HG02885 (cell line): Measurements from ENCODE around the gene ACSM3.
"Not testable (repeated sequence)": the region's sequence is repeated elsewhere in the genome, so short reads cannot be mapped to it uniquely, and the experiment has no call there.

Experiments used
- ATAC-seq: cut with Tn5 transposase; IDR thresholded peaks from one replicate; pipeline ENCODE4 v1.9.1; 2021; ENCODE audit warnings: mild to moderate bottlenecking; ENCODE audit not compliant: unreplicated experiment, poor library complexity

The ACSM3 gene

DNA sequence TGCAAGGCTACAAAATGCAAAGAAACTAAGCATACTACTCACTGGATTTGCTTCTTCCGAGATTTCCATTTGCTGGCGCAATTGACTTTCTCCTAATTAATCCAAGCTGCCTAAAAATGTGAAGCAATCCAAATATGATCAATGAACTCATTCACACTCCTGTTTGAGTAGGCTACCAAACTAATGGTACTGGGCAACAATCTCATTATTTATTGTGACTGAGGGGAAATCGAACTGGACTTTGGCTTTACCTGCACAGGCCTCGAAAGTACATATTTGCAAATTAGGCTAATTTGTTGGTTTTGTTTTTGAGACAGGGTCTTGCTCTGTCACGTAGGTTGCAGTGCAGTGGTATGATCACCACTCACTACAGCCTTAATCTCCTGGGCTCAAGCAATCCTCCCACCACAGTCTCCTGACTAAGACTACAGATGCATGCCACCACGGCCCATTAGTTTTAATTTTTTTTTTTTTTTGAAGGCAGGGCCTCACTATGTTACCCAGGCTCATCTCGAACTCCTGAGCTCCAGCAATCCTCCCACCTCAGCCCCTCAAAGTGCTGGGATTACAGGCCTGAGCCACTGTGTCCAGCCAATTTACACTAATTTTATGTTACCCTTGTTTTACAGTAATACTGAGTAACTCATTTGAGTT, 39.9 kb downstream of the ACSM3 start:
- ATAC-seq, result no peak

DNA sequence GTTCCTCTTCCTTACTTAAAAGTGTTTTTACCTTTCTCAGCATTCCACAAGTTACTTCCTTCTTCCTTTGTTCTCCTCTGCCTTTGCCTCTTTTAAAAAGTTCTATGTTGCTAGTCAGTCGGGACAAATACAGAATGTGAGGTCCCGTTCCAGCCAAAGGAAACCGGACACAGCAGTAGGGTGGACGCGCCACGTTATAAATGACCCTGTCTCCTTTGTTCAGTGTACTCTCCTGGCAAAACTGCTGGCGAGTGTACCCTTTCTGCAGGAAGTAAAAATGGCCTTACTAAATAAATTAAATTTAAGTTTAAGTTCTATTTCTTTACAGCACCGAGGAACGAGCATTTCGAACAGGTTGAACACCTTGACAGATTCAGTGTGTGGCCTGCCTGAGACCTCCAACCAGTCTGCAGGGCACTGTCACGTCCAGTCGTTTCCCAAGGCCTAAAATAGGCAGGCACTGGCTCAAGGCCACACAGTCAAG, 41.9 kb downstream of the ACSM3 start:
- ATAC-seq, result not testable (repeated sequence)

DNA sequence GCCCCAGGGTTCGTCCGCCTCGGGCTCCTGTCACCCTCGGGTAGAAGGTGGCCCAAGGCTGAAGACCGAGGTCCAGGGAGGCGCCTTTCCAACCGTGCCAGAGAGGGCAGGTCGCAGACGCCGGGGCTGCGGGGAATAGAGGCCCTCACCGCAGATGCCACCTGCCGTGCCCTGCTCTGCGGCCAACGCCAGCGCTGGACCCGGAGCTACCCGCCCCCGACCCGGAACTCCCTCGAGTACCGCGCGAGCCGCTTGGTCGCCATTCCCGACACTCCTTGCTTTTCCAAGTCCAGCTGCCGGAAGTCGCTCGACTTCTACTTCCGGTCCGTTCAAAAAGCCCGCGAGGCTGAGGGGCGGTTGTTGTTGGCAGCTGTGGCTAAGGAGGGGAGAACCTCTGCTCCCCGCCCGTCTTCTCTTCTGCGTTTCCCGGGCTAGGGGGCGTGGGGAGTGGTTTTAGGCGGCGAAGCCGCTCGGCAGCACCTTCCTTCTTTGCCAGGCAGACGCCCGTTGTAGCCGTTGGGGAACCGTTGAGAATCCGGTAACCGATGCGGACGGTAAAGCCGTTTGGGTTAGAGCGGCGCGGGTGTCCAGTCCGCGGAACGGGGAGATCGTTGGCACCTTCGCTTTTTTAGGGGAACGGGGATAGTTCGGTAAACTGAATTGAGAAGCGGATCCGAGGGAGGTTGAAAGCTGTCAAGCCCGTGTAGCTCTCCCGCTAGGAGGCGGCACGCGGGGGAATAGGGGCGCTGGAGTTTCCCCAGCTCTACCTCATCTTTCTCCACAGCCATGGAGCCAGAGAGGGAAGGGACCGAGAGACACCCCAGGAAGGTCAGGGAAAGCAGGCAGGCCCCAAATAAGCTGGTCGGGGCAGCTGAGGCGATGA, 42.6 kb downstream of the ACSM3 start, which contains the start of the genes ERI2 and REXO5:
ERI2 (minus strand) TSS at position 305 of the 883 bp plus-strand sequence; CDS start at position 263, 42 bp downstream.
REXO5 (plus strand) TSS at position 360 of the 883 bp plus-strand sequence; CDS start at position 787, 427 bp downstream.
- peak; percentile 86 for ATAC-seq

DNA sequence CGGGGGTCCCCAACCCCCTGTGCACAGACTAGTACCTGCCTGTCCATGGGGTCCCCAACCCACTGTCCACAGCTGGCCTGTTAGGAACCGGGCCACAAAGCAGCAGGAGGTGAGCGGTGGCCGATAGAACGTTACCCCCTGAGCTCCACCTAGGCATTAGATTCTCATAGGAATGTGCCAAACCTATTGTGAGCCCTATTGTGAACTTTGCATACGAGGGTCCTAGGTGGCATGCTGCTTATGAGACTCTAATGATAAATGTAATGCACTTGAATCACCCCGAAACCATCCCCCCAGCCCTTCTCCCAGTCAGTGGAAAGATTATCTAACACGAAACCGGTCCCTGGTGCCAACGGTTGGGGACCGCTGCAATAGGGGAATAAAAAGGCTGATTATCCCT, 44.0 kb downstream of the ACSM3 start:
- no peak for ATAC-seq

DNA sequence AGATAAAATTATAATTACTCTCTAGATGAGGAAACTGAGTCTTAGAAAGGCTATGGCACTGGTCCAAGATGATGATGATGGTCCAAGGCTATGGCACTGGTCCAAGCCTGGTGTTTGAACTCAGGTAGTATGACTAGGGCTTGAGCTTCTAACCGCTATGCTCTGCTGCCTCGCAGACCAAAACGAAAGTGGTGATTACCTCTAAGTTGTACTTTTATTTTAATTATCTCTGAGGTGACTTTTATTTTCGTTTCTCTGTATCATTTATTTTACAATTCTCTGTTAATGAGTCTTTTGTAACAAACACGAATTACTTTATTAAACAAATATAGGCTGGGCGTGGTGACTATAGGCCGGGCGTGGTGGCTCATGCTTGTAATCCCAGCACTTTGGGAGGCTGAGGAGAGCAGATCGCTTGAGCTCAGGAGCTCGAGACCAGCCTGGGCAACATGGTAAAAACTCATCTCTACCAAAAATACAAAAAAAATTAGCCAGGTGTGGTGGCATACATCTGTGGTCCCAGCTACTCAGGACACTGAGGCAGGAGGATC, 48.1 kb downstream of the ACSM3 start:
- no peak for ATAC-seq

DNA sequence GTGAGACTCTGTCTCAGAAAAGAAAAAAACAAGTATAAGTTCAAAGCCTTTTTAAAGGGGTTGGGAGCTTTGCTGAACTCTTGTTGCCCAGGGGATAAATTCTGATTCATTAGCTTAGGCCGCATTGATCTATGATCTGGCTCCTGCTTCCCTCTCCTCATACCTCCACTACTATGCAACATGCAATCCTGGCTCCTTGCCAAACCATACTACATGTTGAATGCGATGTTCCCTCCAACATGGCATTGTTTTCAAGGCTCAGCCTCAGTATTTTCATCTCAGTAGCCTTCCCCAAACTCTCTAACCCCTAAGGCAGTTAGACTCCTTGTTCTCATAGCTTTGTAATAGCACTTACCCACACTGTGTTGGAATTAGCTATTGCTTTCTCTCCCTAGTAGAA, 48.7 kb downstream of the ACSM3 start:
- ATAC-seq, result no peak

DNA sequence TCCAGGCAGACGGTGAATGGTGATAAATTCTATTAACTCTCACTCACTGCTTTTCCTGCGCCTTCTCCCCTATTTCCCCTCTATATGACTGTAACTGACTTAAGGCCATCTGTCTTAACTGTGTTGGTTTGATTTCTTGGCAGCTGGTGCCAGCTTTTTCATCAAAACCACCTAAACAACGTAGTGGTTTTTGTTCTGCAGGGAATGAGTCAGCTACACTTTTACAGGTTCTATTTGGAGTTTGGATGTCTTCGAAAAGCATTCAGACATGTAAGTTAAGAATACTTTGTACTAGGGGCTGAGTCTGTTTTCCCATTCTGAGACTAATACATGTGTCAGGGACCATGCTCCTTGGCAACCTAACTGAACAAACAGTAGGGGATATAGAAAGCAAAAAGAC, 51.0 kb downstream of the ACSM3 start:
- ATAC-seq, result no peak

DNA sequence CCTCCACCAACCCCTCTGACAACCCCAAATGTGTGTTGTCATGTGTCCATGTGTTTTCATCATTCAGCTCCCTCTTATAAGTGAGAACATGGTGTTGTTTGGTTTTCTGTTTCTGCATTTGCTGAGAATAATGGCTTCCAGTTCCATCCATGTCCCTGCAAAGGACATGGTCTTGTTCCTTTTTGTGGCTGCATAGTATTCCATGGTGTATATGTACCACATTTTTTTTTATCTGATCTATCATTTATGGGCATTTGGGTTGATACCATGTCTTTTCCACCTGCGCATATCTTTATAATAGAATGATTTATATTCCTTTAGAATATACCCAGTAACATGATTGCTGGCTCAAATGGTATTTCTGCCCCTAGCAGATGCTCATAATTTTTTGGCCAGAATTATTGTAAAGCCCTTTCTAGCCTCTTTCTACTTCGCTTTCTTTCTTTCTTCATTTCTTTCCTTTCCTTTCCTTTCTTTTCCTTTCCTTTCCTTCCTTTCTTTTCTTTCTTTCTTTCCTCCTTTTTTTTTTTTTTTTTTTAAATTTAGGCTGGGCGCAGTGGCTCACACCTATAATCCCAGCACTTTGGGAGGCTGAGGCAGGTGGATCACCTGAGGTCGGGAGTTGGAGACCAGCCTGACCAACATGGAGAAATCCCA, 55.2 kb downstream of the ACSM3 start:
- no peak for ATAC-seq

DNA sequence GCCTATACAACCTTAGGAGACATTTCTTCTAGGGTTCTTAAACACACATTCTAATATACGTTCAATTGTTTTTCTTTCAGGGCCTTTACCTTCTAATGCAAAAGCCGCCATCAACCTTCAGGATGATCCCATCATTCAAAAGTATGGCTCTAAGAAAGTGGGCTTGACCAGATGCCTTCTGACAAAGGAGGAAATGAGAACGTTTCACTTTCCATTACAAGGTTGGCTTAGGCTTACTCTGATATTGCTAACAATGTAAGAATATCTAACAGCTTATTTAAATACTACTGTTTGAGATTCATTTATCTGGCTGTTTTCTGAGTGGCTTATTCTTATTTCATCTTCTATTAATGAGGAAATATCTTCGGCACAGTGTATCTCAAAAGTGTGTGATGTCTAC, 57.9 kb downstream of the ACSM3 start:
- ATAC-seq, result no peak

DNA sequence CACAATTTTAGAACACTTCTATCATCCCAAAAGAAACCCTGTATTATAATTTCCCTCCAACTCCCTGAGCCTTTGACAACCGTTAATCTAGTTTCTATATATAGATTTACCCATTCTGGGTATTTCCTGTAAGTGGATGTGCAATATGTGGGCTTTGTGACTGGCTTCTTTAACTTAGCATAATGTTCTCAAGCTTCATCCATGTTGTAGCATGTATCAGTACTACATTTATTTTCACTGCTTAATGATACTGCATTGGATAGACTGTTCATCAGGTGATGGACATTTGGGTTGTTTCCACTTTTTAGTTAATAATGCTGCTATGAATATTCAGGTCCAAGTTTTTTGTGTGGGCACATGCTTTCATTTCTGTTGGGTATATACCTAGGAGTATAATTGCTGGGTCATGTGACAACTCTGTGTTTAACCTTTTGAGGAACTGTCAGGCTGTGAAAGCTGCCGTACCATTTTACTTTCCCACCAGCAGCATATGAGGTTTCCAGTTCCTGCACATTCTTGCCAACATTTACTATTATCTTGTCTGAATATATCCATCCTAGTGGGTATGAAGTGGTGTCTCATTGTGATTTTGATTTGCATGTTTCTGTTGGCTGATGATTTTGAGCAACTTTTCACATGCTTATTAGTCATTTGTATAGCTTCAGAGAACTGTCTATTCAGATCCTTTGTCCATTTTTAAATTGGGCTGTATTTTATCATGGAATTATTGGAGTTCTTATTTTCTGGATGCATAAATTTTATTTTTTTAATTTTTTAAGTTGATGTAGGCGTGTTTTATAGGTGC, 58.9 kb downstream of the ACSM3 start:
- ATAC-seq, result no peak

DNA sequence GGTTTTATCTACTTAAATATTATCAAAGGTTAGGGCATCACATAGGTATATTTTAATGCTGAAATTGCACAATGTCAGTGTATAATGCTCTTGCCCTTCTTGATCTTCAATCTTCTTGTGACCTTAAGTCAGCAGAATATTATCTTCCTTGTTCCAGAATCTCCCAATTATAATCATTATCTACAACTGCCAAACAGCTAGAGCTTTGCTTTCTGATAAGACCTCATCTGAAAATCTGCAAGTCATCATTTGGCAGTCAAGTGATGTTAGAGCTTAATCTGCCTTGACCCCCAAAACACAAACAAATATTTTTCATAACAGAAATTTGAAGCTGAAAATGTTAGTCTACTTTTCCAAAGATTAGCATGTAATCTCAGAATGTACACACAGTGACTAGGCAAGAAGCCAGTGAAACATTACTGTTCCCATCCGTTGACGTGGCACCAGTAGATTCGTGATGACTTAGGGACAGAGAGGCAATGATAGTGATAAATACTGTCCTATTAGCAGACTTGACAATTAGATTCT, 62.3 kb downstream of the ACSM3 start:
- ATAC-seq, result no peak

DNA sequence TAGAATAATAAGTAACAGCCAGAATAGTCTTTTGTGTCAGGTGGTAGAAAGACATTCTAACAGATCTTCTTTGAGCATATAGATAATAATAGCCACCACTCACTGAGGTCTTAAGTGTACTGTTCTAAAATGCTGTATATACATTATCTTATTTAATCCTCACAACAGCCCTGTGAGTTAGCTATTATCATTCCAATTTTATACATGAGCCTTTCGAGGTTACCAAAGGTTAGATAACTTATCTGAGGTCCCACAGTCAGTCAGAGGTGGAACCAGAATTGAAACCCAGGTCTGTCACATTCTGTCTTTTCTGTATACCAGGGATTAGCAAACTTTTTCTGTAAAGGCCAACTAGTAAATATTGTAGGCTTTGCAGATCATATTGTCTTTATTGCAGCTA, 65.7 kb downstream of the ACSM3 start:
- no peak for ATAC-seq

DNA sequence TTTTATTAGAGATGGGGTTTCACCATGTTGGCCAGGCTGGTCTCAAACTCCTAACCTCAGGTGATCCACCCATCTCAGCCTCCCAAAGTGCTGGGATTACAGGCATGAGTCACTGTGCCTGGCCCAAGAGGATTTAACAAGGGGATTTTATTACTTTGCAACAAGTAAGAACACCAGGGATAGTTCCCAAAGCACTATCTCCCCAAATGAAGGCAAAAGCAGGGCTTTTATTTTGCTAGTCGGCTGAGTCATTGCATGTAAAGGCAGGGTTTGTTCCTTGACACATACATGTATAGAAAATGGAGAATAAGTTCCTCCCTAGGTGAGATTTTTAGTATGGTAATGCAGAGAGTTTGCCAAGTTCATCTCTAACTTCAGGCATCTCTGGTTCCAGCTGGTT, 66.6 kb downstream of the ACSM3 start:
- no peak for ATAC-seq

DNA sequence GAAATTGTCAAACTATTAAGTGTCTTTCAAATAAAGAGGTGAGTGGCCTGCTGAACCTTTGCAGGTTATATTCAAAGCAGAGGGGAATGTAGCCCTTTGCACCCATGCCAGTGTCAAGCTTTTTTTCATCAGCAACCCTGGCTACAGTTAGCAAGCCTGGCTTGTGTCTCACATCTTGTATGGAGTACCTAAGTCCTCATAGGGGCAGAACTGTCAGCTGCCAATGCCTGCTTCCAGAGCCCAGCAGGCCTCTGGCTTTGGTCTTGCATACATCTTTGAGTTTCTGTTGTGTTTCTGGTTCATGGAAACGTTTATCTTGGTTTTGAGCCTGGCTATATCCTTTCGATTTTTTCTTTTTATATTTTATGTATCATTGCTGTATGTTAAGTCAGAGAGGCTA, 69.3 kb downstream of the ACSM3 start:
- no peak for ATAC-seq

DNA sequence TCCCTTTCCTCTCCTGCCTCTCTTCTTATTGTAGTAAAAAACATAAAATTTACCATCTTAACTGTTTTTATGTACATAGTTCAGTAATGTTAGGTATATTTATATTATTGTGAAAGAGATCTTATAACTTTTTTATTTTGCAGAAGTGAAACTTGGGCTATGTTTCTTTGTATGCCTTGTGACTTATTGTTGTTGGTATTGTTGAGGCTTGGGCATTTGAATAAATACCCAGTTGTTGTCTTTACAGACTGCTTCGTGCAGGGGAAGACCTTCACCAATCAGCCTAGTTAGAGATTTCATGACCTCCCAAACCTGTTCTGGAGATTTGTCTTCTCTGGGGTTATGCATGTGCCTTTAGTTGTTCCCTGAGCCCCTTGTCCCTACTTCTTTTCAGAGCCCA, 74.4 kb downstream of the ACSM3 start:
- no peak for ATAC-seq

DNA sequence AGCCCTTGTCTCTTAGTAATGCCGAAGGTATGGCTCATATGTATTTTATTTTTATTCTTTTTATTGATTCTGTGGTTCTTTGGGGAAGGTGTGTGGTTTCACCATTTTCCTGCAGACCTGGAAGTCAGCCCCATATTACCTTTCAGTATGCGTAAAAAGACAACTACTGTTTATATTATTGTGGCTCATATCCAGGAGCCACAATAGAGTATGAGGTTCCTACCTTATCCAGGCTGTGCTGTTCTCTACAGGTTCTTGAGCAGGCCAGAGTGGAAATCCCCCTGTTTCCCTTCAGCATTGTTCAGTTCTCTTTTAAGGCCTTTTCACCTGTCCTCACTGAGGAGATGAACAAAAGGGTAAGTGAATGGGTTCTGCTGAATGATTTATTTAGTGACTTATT, 75.7 kb downstream of the ACSM3 start:
- no peak for ATAC-seq

DNA sequence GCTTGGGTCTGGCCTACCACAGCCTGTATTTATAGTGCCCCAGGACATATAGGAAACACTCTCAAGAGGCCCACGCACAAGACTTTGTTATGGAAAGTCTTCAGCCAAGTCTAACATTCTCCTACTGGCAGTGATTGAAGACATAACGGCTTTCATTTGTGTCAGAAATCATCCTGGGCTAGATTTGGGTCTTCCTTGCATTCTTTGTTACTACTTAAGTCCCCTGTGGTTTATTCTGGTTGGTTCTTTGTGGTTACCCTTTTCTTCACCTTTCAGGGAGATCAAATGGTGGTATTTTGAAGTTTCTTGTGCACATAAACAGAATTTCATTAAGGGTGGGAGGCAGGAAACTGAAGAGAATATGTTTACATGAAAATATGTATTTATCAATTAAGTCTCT, 80.2 kb downstream of the ACSM3 start:
- ATAC-seq, result no peak

DNA sequence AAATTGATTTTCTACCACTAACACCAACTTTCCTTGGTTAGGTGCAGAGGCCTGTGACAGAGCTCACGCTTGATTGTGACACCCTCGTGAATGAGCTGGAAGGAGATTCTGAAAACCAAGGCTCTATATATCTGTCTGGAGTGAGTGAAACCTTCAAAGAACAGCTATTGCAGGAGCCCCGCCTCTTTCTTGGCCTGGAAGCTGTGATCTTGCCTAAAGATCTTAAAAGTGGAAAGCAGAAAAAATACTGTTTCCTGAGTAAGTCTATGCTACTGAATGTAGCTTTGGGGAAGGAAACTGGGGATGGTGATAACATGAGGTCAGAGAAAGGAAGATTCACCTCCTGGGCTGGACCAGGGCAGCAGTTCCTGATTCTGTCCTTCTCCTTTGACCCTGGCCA, 80.8 kb downstream of the ACSM3 start:
- ATAC-seq, result no peak

DNA sequence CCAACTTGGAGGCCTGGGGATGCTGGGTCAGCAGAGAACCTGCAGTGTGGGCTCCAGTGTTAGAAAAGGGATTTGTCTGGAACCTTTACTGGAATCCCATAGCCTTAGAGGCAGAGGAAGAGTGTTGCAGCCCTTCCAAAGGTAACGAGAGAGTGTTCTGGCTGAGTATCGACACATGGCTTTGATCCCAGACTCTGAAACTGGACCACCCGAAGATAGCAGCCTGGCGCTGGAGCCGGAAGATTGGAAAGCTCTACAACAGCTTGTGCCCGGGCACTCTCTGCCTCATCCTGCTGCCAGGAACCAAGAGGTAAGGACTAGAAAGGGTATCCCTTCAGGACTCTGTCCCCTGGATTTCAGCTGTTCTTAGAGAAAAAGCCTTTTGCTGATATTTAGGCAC, 82.2 kb downstream of the ACSM3 start:
- no peak for ATAC-seq

DNA sequence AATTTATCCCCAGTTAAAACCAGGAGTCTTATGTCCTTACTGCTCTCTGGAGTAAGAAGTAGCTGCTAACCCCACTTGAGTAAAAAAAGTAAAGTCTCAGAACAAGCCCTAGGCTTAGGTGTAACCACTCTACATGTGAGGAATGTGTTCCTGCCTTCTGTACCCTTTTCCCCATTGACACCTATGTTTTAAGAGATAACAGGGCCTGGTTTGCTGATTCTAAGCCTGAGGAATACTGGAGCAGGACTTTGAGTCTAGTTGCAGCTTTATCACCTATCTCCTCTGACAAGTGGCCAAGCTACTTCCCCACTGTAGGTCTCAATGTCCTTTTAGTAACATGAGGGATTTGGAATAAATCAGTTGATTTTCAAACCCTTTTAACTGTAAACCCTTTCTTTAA, 82.7 kb downstream of the ACSM3 start:
- no peak for ATAC-seq
